ENCODE measurements around the gene CNNM3.
"Not testable (repeated sequence)": the region's sequence is repeated elsewhere in the genome, so short reads cannot be mapped to it uniquely, and the experiment has no call there.

Gene CNNM3

DNA sequence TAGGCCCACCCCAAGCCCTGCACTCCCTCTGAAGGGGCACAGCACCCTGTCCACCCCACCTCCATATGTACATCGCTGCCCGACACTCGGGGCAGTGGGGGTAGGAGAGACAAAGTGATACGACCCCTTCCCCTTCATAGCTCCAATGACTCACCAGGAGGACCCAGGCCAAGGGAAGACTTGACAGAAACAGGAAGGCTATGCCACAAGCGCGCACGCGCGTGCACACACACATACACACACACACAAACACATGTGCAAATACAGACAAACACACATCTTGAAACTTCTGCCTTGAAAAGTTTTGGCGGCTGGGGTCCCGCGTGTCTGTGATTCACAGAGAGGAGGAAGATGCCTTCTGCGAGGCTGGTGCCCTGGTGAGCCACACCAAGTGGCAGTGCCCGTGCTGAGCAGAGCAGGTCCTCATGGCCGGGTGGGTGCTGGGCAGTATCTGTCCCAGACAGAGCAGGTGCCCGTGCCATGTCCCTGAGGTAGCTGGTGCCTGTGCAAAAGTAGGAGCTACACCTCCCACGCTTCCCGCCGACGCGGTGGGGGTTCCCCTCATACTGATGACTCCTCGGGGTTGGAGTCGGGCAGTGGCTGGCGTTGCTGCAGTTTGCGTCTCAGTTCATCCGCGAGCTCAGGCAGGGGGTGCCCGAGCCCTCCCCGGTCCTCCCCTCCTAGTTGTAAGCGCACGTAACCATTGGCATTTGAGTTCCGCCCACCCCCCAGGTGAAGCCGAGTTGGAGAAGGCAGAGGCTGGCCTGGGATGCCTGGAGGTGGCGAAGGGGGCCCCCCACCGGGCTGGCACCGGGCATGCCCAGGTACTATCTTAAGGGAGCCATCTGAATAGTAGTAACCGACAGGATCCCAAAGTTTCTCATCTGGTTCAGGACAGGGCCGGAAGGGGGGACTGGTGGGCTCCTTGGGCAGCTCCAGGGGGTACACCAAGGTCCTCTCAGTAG, 44.3 kb downstream of the CNNM3 start:
- H3K27ac ChIP-seq = no peak overlapping the region
- DNase-seq (ENCODE audit: low read depth, low spot score) = no peak

DNA sequence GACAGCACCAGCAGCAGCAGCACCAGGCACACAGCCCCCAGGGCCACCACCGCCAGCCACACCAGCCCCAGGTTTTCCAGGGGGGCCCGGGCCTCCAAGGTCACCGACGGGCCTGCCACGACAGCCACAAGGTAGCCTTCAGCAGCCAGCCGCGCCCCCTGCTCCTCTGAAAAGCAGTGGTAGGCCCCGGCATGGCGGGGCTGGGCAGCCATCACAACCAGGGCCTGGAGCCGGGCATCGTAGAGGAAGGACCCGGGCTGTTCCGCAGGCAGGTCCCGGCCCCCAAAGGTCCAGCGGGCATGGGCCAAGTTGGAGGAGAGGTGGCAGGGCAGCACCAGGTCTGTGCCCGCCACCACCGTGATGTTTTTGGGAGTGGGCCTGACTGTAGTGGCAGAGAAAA, 45.0 kb downstream of the CNNM3 start:
- no peak for DNase-seq (ENCODE audit: low read depth, low spot score)
- no peak overlapping the region for H3K27ac ChIP-seq

DNA sequence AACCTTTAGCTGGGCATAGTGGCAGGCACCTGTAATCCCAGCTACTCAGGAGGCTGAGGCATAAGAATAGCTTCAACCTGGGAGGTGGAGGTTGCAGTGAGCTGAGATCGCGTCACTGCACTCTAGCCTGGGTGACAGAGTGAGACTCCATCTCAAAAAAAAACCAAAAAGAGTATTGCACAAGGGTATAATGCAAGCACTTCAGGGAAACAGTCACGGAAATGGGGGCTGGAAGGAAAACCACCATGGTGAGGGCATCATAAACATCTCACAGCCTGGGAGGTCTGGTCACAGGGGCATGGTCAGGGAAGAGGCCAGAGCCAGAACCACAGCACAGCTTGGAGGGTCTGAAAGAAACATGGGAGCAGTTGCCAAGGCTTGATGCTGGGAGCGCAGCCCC, 47.0 kb downstream of the CNNM3 start:
- not testable (repeated sequence) for H3K27ac ChIP-seq; DNase-seq (ENCODE audit: low read depth, low spot score)

DNA sequence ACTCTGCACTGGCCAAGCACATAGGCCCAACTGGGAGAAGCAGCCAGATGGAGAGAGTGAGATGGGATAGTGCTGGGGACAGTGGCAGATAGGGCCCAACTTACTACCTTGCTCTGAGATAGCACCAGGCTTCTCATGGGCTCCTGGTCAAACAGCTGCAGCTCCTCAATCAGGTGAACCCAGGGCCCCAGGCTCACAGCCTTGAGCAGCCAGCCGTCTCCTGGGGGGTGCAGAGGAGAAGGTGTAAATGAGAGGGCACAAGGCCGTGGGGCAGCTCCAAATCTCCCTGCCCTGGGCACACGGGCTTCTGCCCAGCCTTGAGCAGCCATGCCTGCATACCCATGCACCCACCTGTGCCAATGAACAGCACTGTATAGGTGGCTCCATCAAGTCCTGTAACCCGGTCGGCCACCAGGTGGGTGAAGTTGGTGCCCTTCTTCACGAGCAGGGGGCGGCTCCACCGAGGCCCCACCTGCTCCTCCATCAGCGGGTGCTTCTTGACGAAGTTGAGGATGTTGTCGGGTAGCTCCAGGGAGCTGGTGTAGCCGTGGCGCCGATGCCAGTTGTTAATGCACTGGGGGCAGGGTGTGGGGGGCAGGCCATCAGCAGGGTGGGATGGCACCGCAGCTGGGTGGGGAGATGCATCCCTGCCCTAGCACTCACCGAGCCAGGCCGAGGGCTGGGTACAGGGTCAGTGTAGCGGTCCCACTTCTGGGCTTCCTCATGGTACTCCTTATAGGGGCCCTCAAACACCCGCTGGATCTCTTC, 47.7 kb downstream of the CNNM3 start:
- no peak for DNase-seq (ENCODE audit: low read depth, low spot score)
- no peak overlapping the region for H3K27ac ChIP-seq

DNA sequence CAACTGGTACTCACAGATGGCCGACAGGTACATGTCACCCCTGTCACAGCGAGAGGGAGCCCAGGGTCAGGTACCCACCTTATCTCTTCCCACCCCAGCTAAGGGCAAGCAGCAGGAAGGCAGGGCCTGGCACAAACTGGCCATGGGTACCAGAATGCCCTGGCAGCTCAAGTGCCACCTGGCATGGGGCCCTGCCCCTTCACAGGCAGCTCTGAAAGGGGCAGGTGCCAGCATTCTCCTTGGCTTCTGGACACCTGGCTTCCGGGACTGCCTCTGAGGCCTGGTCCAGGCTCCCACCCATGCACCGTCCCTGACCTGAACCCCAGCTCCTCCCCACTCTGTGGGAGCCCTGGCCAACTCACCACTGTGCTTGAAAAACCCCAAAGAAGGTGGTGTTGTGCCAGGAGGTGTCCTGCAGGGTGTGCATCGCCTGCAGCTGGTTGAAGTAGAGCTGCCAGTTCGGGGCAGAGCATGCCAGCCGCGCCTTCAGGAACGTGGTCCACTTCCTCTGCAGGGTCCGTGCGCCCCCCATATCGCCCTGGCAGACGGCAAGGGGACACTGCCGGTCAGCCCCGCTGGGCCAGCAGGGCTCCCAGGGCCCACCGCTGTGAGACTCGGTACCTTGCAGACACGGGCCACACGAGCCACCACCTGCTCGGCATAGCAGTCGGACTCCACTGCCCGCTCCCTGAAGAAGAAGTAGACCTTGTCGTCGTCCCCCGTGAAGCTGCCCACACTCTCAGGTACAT, 48.4 kb downstream of the CNNM3 start:
- H3K27ac ChIP-seq = no peak overlapping the region
- no peak for DNase-seq (ENCODE audit: low read depth, low spot score)

DNA sequence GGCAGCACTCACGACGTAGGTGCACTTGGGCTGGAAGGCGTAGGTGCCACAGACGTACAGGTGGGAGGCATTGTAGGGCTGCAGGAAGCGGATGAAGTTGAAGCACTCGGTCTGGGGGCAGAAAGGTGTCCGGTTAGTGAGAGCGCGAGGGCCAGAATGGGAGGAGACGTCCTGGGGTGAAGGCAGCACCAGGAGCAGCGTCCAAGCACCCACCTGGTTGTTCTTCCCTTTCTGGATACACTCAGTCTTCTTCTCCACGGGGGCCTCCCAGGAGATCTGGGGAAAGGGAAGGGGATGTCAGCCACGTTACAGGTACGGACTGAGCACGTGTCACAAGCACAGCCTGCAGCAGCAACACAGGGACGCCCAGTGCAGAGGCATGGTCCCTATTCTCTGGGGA, 49.6 kb downstream of the CNNM3 start:
- DNase-seq (ENCODE audit: low read depth, low spot score) = no peak
- H3K27ac ChIP-seq = no peak overlapping the region

DNA sequence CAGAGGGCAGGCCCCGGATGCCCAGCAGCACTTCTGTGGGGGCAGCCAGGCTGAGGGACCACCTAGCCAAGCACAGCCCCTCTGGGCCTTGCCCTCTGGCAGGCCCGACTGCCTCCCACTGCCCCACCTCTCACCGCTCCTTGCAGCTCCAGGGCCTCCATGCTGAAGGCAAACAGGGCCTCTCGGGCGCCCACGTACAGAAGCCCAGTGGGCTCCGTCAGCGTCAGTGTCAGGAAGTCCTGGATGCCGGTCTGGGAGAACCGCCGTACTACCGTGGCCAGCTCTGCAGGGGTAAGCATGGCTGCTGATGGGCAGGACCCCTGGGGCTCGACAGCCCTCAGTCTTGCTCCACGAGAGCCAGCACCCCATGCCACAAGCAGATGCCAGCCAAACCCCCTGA, 50.1 kb downstream of the CNNM3 start:
- DNase-seq (ENCODE audit: low read depth, low spot score) = no peak
- no peak overlapping the region for H3K27ac ChIP-seq

DNA sequence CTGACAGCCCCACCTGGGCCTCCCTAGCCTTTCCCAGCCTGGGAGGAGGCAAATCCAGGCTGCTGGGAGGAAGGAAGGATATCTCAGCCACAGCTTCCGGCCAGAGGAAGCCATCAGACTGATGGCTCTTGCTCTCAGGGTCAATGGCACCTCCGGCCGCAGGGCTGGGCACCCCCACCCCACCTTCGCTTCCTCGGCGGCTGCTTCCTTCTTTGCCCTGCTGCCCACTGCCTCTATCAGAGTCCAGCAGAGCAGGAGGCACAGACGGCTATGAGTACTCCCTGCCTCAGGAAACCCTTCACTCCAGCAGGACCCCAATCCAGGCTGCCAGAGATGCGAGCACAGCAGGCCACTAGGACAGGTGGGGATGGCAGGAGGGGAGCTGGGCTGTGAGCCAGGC, 50.5 kb downstream of the CNNM3 start:
- no peak for DNase-seq (ENCODE audit: low read depth, low spot score)
- no peak overlapping the region for H3K27ac ChIP-seq

DNA sequence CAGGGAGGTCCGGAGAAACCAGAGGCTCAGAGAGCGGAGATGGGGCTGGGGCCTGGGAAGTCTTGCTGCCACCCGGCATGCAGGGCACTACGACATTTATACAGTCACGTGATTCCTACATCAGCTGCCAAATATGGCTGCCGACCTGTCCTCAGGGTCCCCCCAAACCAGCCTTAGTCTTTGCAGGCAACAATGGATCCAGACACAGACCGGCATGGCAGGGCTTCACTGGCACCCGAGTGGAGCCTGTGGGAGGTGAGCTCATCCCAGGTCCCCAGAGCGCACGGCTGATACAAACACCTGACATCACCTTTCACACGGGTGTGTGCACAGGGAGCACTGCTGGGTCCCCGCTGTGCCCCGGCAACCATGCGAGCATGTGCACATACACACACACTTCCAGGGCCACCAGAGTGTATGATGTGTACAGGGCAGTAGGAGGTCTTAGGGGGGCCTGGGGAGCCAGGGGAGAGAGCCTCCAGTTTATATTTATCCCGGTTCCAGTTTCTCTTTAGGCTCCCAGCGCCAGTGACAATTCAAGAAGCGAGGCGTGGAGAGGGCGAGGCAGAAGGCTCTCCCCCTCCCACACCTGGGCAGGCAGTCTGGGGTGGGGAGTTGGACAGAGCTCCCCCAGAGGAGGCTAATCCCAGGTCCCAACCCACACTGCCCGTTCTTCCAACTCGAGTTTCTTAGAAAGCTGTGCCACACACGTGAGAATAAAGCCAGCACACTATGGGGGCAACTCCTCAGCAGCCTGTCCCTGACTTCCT, 51.1 kb downstream of the CNNM3 start:
- DNase-seq (ENCODE audit: low read depth, low spot score) = no peak
- peak overlapping the region; percentile 75 for H3K27ac ChIP-seq

DNA sequence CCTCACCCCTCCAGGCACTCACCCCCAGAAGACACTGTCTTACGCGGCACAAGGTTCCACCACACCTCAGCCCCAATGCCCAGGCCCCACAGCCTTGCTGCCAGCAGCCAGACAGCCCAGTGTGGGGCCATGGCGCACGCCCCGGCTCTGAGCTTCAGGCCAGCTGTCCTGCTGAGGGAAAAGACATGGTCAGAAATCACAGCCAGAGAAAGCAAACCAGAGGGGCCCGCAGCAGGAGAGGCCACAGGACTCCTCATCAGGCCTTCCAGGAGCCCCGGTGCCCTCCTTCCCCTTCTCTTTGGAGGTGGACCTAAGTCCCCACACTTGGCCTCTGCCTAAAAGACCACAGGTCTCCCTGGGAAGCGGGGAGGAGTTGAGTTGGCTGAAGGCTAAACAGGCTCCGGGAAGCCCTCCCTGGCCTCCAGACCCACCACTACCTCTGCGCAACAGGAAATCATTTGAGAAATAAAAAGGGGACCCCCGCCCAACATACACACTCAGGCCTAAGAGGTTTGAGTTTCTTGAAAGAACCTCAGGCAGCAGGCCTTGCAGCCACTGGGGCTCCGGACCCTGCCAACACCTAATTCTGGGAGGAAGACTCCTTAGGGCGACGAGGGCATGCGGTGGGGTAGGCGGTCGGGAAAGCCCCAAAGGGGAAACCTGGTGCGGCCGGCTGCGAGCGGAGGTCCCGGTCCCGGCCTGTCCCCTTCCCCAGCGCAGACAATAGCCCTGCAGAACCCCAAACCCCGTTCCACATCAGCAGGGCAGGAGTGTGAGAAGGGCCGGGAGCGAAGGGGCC, 51.9 kb downstream of the CNNM3 start:
- DNase-seq (ENCODE audit: low read depth, low spot score) = no peak

DNA sequence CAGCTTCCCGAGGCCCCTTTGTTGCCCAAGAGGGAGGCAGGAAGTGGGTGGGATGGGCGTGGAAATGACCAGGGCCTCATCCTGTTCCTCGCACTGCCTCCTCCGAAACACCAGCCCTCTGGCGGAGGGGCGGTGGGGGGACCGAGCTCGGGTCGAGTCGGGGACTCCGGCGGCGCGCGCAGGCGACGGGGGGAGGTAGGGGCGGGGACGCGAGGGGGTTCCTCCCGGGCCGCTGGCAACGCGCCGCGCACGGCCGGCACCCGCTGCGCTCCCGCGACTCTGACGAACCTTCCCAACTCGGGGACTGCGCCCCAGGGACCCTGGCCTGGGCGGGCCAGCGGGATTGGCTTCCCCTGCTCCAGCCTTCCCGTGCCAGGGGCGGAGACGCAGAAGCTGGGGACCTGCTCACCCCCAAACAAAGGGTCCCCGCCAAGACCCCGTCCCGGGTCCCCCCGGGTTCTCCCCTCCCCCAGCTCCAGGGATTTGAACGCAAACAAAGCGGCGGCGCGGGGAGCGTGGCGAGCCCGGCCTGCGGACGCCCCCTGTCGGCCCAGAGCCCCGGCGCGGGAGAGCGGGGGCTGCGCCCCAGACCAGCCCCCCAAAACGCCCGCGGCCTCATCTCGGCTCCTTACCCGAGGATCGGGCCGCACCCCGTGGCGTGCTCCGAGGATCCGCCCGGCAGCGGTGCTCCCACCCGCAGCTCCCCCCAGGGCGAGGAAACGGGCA, 52.6 kb downstream of the CNNM3 start:
- no peak for DNase-seq (ENCODE audit: low read depth, low spot score)
- peak overlapping the region; percentile 75 for H3K27ac ChIP-seq

More for the DNA sequence above, 51.9 kb downstream of the CNNM3 start:
- peak overlapping the region; percentile 75 for H3K27ac ChIP-seq

DNA sequence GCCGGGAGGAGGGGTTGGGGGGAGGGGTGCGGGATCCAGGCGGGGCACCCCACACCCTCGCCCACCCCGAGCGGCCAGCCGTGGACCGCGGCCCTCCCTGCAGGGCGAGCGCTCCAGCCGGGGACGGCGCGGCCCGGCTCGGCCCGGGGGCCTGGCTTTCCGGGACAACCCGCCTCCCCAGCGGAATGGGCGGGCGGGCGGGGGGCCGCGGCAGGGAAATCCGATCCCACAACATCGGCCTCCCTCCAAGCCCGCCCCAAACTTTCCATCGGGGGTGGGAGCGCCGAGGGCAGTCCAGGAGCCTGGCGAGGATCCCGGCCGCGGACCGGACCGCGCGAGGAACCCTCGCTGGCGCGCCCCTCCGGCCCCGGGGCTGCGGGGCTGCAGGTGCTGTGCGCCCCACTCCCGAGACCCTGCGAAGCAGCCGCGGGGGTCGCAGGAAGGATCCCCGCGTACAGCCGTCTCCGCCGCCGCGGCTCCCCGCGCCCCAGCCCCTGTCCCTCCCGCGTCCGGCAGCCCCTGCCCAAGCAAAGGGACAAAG, 53.3 kb downstream of the CNNM3 start:
- peak overlapping the region; percentile 75 for H3K27ac ChIP-seq
- no peak for DNase-seq (ENCODE audit: low read depth, low spot score)

DNA sequence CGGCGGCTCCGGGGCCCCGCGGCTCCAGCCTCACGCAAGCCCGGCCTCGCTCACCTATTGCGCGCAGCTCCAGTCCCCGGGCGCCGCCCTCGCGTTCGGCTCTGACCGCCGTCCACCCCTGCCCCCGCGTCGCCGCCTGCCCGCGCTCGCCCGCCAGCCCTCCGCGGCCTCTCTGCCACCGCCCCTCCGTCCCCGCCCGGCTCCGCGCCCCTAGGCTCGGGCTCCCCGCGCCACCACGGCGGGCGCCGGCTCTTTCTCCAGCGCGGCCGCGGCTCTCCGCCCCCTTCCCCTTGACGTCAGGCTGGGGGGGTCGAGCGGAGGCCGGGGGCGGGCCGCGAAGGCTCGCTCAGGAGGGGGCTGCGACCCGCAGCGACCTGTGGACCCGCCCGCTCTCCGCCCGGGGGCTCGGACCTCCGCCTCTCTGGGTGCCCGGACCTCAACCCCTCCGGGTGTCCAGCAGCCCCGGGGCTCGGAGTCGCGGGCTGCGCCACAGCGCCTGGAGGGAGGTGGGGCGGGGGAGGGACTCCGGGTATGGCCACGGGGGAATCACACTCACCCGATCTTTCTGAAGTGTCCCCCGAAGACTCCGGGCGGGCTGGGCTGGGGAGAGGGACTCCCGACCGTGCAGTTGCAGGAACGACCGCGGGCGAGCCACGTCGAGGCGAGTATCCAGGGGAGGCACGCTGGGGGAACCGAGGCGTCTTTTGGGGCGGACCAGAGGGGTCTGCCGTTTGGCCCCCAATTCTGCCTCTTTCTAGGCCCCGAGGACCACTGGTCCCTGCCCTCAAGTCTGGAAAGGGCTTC, 54.0 kb downstream of the CNNM3 start, which contains the start of gene SEMA4C:
SEMA4C (minus strand) TSS at position 259 of the 804 bp plus-strand sequence. CDS start 2,194 bp downstream, outside the sequence.
- no peak for DNase-seq (ENCODE audit: low read depth, low spot score)
- peak within 1 kb of the TSS; percentile 75 for H3K27ac ChIP-seq

DNA sequence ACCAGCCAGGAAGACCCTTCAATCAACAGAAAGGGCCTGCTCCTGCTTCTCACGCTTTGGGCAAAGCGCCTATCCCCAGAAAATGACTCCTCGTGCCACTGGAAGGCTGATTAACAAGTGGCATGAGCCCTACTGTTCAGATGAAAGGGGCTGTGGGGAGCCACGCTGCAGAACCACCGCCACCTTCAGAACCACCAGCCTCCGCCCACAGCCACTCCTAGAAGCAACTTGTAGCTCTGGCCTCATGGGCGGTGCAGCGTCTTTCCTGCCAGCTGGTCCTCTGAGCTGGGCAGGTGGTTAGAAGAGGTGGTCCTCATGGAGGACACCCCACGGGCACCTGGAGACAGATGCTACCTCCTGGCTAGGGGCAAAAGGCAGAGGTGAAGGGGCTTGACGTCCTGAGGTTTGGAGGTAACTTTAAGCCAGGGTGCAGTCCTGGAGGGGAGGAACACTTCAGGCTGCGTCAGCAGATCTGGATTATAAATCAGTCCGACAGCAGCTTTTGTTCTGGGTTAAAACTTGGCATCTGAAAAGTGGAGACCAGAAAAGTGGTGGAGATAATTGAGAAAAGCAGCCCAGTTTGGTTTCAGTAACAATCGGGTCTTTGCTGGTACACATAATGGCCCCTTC, 54.7 kb downstream of the CNNM3 start:
- peak overlapping the region; percentile 75 for H3K27ac ChIP-seq

DNA sequence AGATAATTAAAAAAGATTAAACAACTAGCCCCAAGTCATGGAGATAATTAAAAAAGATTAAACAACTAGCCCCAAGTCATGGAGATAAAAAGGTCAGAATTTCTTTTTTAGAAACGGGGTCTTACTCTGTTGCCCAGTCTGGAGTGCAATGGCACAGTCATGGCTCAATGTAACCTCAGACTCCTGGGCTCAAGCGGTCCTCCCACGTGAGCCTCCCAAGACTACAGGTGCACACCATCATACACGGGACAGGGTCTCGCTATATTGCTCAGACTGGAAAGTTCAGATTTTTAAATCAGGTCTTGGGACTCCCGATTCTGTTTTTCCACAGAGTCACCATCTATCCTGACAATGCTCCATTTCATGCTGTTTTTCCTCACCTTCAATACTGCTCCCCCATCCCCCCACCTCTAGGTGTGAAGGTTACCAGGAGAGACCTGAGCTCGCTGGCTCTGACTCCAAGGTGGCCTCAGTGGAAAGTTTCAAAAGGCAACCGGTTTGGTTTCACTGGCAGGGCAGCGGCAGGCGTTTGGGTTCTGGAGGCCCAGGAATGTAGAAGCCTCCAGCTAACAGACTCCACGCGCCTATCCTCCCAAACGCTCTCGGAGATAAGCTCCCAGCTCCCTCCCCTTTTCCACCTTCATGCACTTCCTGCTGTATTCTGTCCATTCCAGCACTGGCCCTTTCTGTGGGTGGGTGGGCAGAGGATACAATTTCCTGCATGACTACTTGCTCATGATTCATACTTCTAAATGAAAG, 56.7 kb downstream of the CNNM3 start:
- DNase-seq (ENCODE audit: low read depth, low spot score) = no peak
- H3K27ac ChIP-seq = no peak overlapping the region

More for the DNA sequence above, 54.7 kb downstream of the CNNM3 start:
- no peak for DNase-seq (ENCODE audit: low read depth, low spot score)

DNA sequence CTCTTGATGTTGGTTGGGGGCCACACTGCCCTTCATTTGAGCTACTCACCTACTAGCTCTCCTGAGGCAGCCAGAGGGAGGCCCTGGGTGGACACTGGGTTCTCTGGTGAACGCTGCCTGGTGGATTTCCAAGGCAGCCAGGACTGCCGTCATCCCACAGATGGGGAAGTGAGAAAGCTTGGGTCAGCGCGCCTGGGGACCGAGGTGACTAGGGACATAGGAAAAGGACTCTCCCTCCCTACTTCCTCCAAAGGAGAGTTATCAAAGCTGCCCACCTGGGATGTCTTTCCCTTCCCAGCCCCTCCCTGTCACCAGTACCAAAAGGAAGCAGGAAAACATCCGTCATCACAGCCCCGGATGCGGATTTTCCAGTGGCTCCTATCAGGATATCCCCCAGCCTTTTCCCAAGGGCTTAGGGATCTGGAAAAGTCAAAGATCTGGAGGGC, 57.6 kb downstream of the CNNM3 start:
- no peak for DNase-seq (ENCODE audit: low read depth, low spot score)
- H3K27ac ChIP-seq = no peak overlapping the region
